MM.1S (cell line): ENCODE data around the gene SPATA7.

Experiments
- CTCF ChIP-seq: fragments of 300-600 bp; sonication (generic); IDR thresholded peaks from 2 replicates; pipeline ENCODE4 v1.5.1; 2016; ENCODE audit warnings: antibody characterized with exemption, low read length, mixed read lengths
- EZH2 ChIP-seq: fragments of 300-600 bp; sonication (generic); optimal IDR thresholded peaks from 2 replicates; pipeline ENCODE3; 2017; ENCODE audit warnings: low read depth, mild to moderate bottlenecking, antibody characterized with exemption, low read length, mixed read lengths

DNA sequence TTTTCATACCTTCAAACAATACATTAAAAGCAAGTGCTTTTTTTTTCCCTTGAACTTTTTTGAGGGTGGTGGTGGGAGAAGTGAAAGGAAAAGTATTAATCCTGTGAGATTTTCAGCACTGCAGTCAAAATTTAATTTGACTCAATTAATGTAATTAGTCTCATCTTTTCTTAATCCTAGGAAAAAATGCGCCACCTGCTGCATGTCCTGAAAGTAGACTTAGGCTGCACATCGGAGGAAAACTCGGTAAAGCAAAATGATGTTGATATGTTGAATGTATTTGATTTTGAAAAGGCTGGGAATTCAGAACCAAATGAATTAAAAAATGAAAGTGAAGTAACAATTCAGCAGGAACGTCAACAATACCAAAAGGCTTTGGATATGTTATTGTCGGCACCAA is 52.2 kb downstream of the SPATA7 start:
- TF ChIP-seq CTCF (no peak), EZH2 (no peak)
